ENCODE results near the gene OPRL1. TPM values are rescaled to one million over a fixed set of nuclear protein-coding genes. Genes with fewer than 3 reads are reported as not detected.
A peak's percentile ranks its signal among the peaks of the same experiment; 100 is the strongest.

OPRL1 gene
- total and polyA plus RNA-seq, 2 of the 8 experiments (the other 6 are each of a cell fraction or from before 2014, with no cell fraction given): 0.63 to 0.98 TPM

GRCh38 chr20:64038224-64038564 lies 41.7 kb upstream of the OPRL1 start:
- Histone ChIP-seq H3K79me1 (ENCODE audit: low read depth, low read length) (no peaks in the 10 kb centered on the region; the same call in 1 of the 2 replicates), H2AK5ac (ENCODE audit: low read depth, low read length) (no peak overlapping the region), H3K27ac (ENCODE audit: low read depth, low read length) (no peak overlapping the region), H2BK20ac (ENCODE audit: low read length) (no peak overlapping the region), H3K14ac (ENCODE audit: insufficient read length) (no peak overlapping the region), H4K8ac (ENCODE audit: extremely low read depth, insufficient read depth, low read length) (peak overlapping the region; percentile 71; the same call in 1 of the 2 replicates), H3K27me3 (replicated peaks in 1 of 4; ENCODE audit: control insufficient read depth in 3 of 4, extremely low read depth in 1 of 4, insufficient read depth in 3 of 4, low read length in 3 of 4) (peaks cover 16 to 51% (median 44%) of the 10 kb centered on the region in 4 experiments), H3K18ac (ENCODE audit: extremely low read depth, low read length) (no peak overlapping the region), H2AFZ (ENCODE audit: low read length) (no peak overlapping the region), H3K23me2 (ENCODE audit: low read depth, low read length) (peaks cover 3% of the 10 kb centered on the region; the same call in 1 of the 2 replicates), H3K79me2 (ENCODE audit: control insufficient read depth in 1 of 2, insufficient read depth in 2 of 2, low read length in 2 of 2) (no peaks in the 10 kb centered on the region), H2BK120ac (replicated peaks; ENCODE audit: low read depth, low read length) (no peak overlapping the region), H3K9me3 (ENCODE audit: insufficient read depth in 2 of 2, low read depth in 1 of 2, low read length in 1 of 2) (no peaks in the 10 kb centered on the region), H3K4me1 (replicated peaks in 1 of 4; ENCODE audit: control insufficient read depth in 3 of 4, insufficient read depth in 4 of 4, low read length in 3 of 4) (peaks cover 0 to 23% (median 17%) of the 10 kb centered on the region in 4 experiments; a peak in 6 of 7 replicates), H3K4me2 (ENCODE audit: insufficient read depth in 1 of 2, low read depth in 2 of 2, low read length in 2 of 2) (peak overlapping the region; percentile 8 to 74), H3K4me3 (ENCODE audit: extremely low read depth in 1 of 4, insufficient read depth in 2 of 4, low read depth in 3 of 4, low read length in 4 of 4) (peak overlapping the region; percentile 35 to 73 (median 48)), H4K5ac (ENCODE audit: insufficient read length, low read depth, low read length) (no peak overlapping the region), H3K4ac (replicated peaks; ENCODE audit: insufficient read length, low read depth, low read length) (no peak overlapping the region), H2BK12ac (ENCODE audit: low read depth, low read length) (no peak overlapping the region), H4K20me1 (replicated peaks in 1 of 2; ENCODE audit: control insufficient read depth in 1 of 2, insufficient read depth in 2 of 2, low read length in 2 of 2) (peaks cover 0 to 3% of the 10 kb centered on the region in 2 experiments), H3K9ac (replicated peaks in 1 of 4; ENCODE audit: extremely low read depth in 1 of 4, low read depth in 3 of 4, low read length in 3 of 4) (no peak overlapping the region), H2BK15ac (ENCODE audit: low read length) (no peak overlapping the region), H3K36me3 (ENCODE audit: control insufficient read depth in 2 of 4, insufficient read depth in 4 of 4, low read length in 3 of 4) (no peaks in the 10 kb centered on the region; a peak in 2 of 8 replicates), H4K91ac (replicated peaks; ENCODE audit: insufficient read length, low read length) (no peak overlapping the region), H3K23ac (ENCODE audit: insufficient read length) (no peak overlapping the region), H3K56ac (replicated peaks; ENCODE audit: insufficient read length, low read depth, low read length) (no peak overlapping the region), H2BK5ac (ENCODE audit: low read depth, low read length) (no peak overlapping the region)
- CTCF ChIA-PET (ENCODE audit: partially characterized antibody): interaction anchor here (0.9 to 7.3 kb wide), 16 partner anchors 12 to 347 kb away, joined by 3 to 73 read pairs (median 6); partner anchors contain the start of genes PRPF6, SAMD10, SOX18 and TCEA2
- FAIRE-seq (no peak), DNase-seq (ENCODE audit: low read depth in 1 of 2, low spot score in 2 of 2) (no peak)
- POLR2A ChIA-PET (ENCODE audit: partially characterized antibody): interaction anchor here (1.0 to 3.5 kb wide), 7 partner anchors 9 to 385 kb away, joined by 3 to 24 read pairs (median 4); partner anchors contain the start of genes SOX18, STMN3 and TCEA2
- WGBS, 2 experiments (ENCODE audit: extremely low coverage in 1 of 2, insufficient coverage in 1 of 2, insufficient read length in 1 of 2, insufficient replicate concordance in 2 of 2, low coverage in 1 of 2, low lambda C conversion rate in 2 of 2, missing lambda C conversion rate in 1 of 2): 12% methylated on average over 5 of the region's 30 CpGs; no CpG with 5 or more reads in 1 of the 2 experiments
- TF ChIP-seq CTCF (IDR thresholded peaks at IDR 0.05; ENCODE audit: control extremely low read depth in 1 of 3, insufficient read depth in 1 of 3, low read depth in 1 of 3, low read length in 3 of 3) (peak in 1 of 3 experiments; percentile 19; a peak in 1 of 4 replicates), HDAC6 (IDR thresholded peaks at IDR 0.05; ENCODE audit: low read depth, low read length) (no peak), ATF2 (IDR thresholded peaks at IDR 0.05; ENCODE audit: low read length) (no peak), GABPA (IDR thresholded peaks at IDR 0.05; ENCODE audit: borderline replicate concordance, insufficient read depth, low read length) (peak; percentile 39; the same call in 1 of the 2 replicates), SRF (IDR thresholded peaks at IDR 0.05; ENCODE audit: low read depth, low read length) (no peak), KDM4A (IDR thresholded peaks at IDR 0.05; ENCODE audit: low read depth, low read length, severe bottlenecking) (peak; percentile 37), NANOG (IDR thresholded peaks at IDR 0.05; ENCODE audit: insufficient read depth, low read depth, low read length, poor library complexity, severe bottlenecking) (no peak), ASH2L (IDR thresholded peaks at IDR 0.05; ENCODE audit: low read length) (no peak)
